OCI-LY7 (cell line): ENCODE measurements around the gene TRMT61A. TPM values are rescaled to one million over a fixed set of nuclear protein-coding genes. Genes with fewer than 3 reads are reported as not detected.
A peak's percentile ranks its signal among the peaks of the same experiment; 100 is the strongest.

ENCODE experiments used
- BruUV-seq: library from RNA; stranded (reverse); fragments of 400-500 nt; replicated peaks from 2 replicates; lab custom pipeline; 2021; lab: Mats Ljungman, UMichigan
- CTCF ChIA-PET: fragments of 300-600 bp; sonication (Branson Sonifier 250); formaldehyde crosslinking; loops from one replicate; lab custom pipeline; 2022; ENCODE audit warnings: antibody characterized with exemption; ENCODE audit not compliant: unreplicated experiment; lab: Charles Lee
- POLR2A ChIA-PET: fragments of 300-600 bp; sonication (Branson Sonifier 250); formaldehyde crosslinking; loops from one replicate; lab custom pipeline; 2022; ENCODE audit warnings: antibody characterized with exemption; lab: Charles Lee
- DNase-seq: peaks from one replicate; pipeline ENCODE4 v3.0.0-alpha.2; 2015; ENCODE audit warnings: low spot score
- H2AFZ ChIP-seq: fragments of 200-600 bp; sonication (generic), shearing (Covaris generic); 2 replicates; pipeline ENCODE4 v1.6.1; 2014; ENCODE audit warnings: mild to moderate bottlenecking, antibody characterized with exemption, low read length, moderate library complexity
- H3K27ac ChIP-seq: fragments of 200-600 bp; sonication (generic); 2 replicates; pipeline ENCODE4 v1.5.1; 2014; ENCODE audit warnings: mixed run types, low read depth, mild to moderate bottlenecking, moderate library complexity, low read length, inconsistent platforms; ENCODE audit not compliant: poor library complexity, severe bottlenecking
- H3K36me3 ChIP-seq: fragments of 200-600 bp; sonication (generic); 2 replicates; pipeline ENCODE4 v1.6.1; 2014; ENCODE audit warnings: mild to moderate bottlenecking, antibody characterized with exemption, low read length, moderate library complexity, mixed read lengths; ENCODE audit not compliant: insufficient read depth
- H3K4me1 ChIP-seq: fragments of 200-600 bp; sonication (generic); 2 replicates; pipeline ENCODE4 v1.5.1; 2014; ENCODE audit warnings: mild to moderate bottlenecking, low read length; ENCODE audit not compliant: insufficient read depth, poor library complexity, severe bottlenecking
- H3K4me2 ChIP-seq: fragments of 200-600 bp; sonication (generic); 2 replicates; pipeline ENCODE4 v1.6.1; 2014; ENCODE audit warnings: mild to moderate bottlenecking, low read length
- H3K4me3 ChIP-seq: fragments of 200-600 bp; sonication (generic); 2 replicates; pipeline ENCODE4 v1.5.1; 2014; ENCODE audit warnings: mild to moderate bottlenecking, low read depth, low read length; ENCODE audit not compliant: poor library complexity, severe bottlenecking
- H3K79me2 ChIP-seq: fragments of 200-600 bp; sonication (generic); 2 replicates; pipeline ENCODE4 v1.6.1; 2016; ENCODE audit warnings: low read depth, mild to moderate bottlenecking, low read length, moderate library complexity, mixed read lengths; ENCODE audit not compliant: insufficient read depth
- H3K9me2 ChIP-seq: fragments of 200-600 bp; sonication (generic); 2 replicates; pipeline ENCODE4 v1.6.1; 2016; ENCODE audit warnings: mild to moderate bottlenecking, low read length, mixed read lengths; ENCODE audit not compliant: insufficient read depth
- H3K9me3 ChIP-seq: fragments of 200-600 bp; sonication (generic); 2 replicates; pipeline ENCODE4 v1.6.1; 2014; ENCODE audit warnings: mild to moderate bottlenecking, mixed run types, low read length, mixed read lengths
- H4K20me1 ChIP-seq: fragments of 200-600 bp; sonication (generic); 2 replicates; pipeline ENCODE4 v1.6.1; 2014; ENCODE audit warnings: mild to moderate bottlenecking, antibody characterized with exemption, low read length, moderate library complexity, mixed read lengths; ENCODE audit not compliant: insufficient read depth
- CTCF ChIP-seq: fragments of 200-600 bp; sonication (generic); conservative IDR thresholded peaks from 2 replicates; pipeline ENCODE4 v1.5.1; 2014; ENCODE audit warnings: mild to moderate bottlenecking, antibody characterized with exemption, low read length, moderate library complexity, mixed read lengths
- EZH2phosphoT487 ChIP-seq: fragments of 200-600 bp; sonication (generic); IDR thresholded peaks from 2 replicates; pipeline ENCODE4 v1.6.1; 2018; ENCODE audit warnings: low read depth, borderline replicate concordance, mild to moderate bottlenecking, mixed run types, antibody characterized with exemption, low read length, moderate library complexity, mixed read lengths
- intact Hi-C: fragments of 100-400 bp; cut with micrococcal nuclease; formaldehyde crosslinking; loops from one replicate; pipeline ENCODE4 v1.10.0; 2022; ENCODE audit not compliant: unreplicated experiment
- total RNA-seq, 2 experiments: library from RNA; depleted of rRNA in 1 of 2; stranded (reverse); fragments of >200 nt in 1 of 2; shearing (Covaris generic) in 1 of 2; gene quantifications; 2 replicates each; pipeline ENCODE4 v1.2.3, GENCODE V29; 2014 to 2022

Gene TRMT61A
- total RNA-seq, 2 experiments from 2014 or later = 13.1 to 17.1 TPM

GRCh38 chr14:103546652-103547454 is 17.9 kb downstream of the TRMT61A start:
- DNase-seq = peak; percentile 71
- H3K4me1 ChIP-seq = no peaks in the 10 kb centered on the region
- ChIA-PET CTCF (interaction anchor here (0.5 kb wide), 1 partner anchor 1986 kb away, joined by 3 read pairs; no protein-coding TSS in a partner anchor), POLR2A (no interaction called here)
- H3K27ac ChIP-seq = no peak overlapping the region
- H3K9me3 ChIP-seq = no peaks in the 10 kb centered on the region
- no TSS peak for BruUV-seq
- TF ChIP-seq CTCF (peak; percentile 92), EZH2phosphoT487 (no peak)
- H3K36me3 ChIP-seq = no peaks in the 10 kb centered on the region
- H3K4me3 ChIP-seq = no peak overlapping the region
- no peak overlapping the region for H3K4me2 ChIP-seq
- no peaks in the 10 kb centered on the region for H3K79me2 ChIP-seq
- H3K9me2 ChIP-seq = no peaks in the 10 kb centered on the region
- no peak overlapping the region for H2AFZ ChIP-seq
- intact Hi-C loops = loop anchor here (1.0 kb wide), 1 partner anchor 29 kb away; no protein-coding TSS in a partner anchor
- H4K20me1 ChIP-seq = no peaks in the 10 kb centered on the region

- H4K20me1 ChIP-seq = no peaks in the 10 kb centered on the region
- H2AFZ ChIP-seq = no peak overlapping the region
- H3K9me2 ChIP-seq = no peaks in the 10 kb centered on the region
- no peak overlapping the region for H3K27ac ChIP-seq
- no peaks in the 10 kb centered on the region for H3K4me1 ChIP-seq
- H3K4me3 ChIP-seq = no peak overlapping the region
- H3K9me3 ChIP-seq = no peaks in the 10 kb centered on the region
- no peak for DNase-seq
- POLR2A ChIA-PET = no interaction called here
- no TSS peak for BruUV-seq
- CTCF ChIA-PET = no interaction called here
- no peak overlapping the region for H3K4me2 ChIP-seq
- TF ChIP-seq CTCF (no peak), EZH2phosphoT487 (no peak)
- no peaks in the 10 kb centered on the region for H3K36me3 ChIP-seq
- no peaks in the 10 kb centered on the region for H3K79me2 ChIP-seq
- intact Hi-C loops = no loop called here
Observed at GRCh38 chr14:103547455-103547940, 18.5 kb downstream of the TRMT61A start.

DNA sequence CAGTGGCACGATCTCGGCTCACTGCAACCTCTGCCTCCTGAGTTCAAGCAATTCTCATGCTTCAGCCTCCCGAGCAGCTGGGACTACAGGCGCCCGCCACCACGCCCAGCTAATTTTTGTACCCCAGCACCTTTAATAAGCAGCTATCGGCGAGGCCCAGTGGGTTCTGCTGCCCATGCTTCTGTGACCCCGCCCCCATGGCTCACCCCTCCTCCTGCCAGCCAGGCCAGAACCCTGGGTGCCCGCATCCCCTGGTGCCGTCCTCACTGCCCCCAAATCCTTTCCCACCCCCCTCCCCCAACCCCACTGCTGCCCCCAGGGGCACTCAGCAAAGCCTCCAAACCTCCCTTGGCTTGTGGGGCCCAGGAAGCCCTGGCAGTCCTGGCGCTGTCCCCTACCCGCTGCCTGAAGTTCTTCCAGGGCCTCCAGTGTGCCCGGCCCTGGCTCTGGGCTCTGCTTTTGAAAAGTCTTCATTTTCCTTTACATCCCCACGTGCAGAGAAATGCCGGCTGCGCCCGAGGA is 19.0 kb downstream of the TRMT61A start:
- Histone ChIP-seq H3K36me3 (no peaks in the 10 kb centered on the region), H4K20me1 (no peaks in the 10 kb centered on the region), H3K9me2 (no peaks in the 10 kb centered on the region), H3K4me1 (no peaks in the 10 kb centered on the region), H3K79me2 (no peaks in the 10 kb centered on the region), H3K4me2 (no peak overlapping the region), H3K27ac (no peak overlapping the region), H2AFZ (no peak overlapping the region), H3K9me3 (no peaks in the 10 kb centered on the region), H3K4me3 (no peak overlapping the region)
- no peak for TF ChIP-seq CTCF
- TF ChIP-seq EZH2phosphoT487 = no peak
- no peak for DNase-seq
- no TSS peak for BruUV-seq
- intact Hi-C loops = no loop called here
- CTCF ChIA-PET = no interaction called here
- POLR2A ChIA-PET = no interaction called here
